COLO829 (cell line): Measurements from ENCODE around the gene ABCD2.
"Not testable (repeated sequence)": the region's sequence is repeated elsewhere in the genome, so short reads cannot be mapped to it uniquely, and the experiment has no call there.

Source experiments
- DNase-seq: peaks from one replicate; pipeline ENCODE4 v3.0.0; 2012; ENCODE audit warnings: low spot score

Gene ABCD2

DNA sequence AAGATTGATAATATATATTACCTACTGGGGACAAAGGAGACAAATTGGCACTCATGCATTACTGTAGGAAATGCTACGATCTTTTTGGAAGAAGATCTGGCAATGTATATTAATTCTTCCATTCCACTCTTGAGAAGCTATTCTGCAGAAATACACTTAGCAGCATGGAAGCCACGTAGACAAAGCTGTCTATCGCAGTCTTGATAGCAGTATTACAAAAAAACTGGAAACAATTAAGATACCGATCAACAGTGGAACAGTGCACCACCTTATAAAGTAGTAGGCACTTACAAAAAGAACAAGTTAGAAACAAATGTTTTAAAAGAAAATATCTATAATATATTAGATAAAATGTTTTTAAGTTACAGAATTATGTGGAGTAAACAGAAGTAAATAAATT lies 87.2 kb downstream of the ABCD2 start:
- no peak for DNase-seq

DNA sequence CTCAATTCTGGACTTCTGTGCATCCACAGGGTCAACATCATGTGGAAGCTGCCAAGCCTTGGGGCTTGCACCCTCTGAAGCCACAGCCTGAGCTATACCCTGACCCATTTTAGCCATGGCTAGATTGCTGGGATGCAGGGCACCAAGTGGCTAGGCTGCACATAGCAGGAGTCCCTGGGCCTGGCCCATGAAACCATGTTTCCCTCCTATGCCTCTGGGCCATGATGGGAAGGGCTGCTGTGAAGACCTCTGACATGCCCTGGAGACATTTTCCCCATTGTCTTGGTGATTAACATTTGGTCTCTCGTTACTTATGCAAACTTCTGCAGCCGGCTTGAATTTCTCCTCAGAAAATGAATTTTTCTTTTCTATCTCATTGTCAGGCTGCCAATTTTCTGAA lies 92.6 kb downstream of the ABCD2 start:
- no peak for DNase-seq

DNA sequence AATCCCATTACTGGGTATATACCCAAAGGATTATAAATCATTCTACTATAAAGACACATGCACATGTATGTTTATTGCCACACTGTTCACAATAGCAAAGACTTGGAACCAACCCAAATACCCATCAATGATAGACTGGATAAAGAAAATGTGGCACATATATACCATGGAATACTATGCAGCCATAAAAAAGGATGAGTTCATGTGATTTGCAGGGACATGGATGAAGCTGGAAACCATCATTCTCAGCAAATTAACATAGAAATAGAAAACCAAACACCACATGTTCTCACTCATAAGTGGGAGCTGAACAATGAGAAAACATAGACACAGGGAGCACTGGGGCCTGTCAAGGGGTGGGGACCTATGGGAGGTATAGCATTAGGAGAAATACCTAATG lies 97.4 kb downstream of the ABCD2 start:
- DNase-seq = not testable (repeated sequence)

DNA sequence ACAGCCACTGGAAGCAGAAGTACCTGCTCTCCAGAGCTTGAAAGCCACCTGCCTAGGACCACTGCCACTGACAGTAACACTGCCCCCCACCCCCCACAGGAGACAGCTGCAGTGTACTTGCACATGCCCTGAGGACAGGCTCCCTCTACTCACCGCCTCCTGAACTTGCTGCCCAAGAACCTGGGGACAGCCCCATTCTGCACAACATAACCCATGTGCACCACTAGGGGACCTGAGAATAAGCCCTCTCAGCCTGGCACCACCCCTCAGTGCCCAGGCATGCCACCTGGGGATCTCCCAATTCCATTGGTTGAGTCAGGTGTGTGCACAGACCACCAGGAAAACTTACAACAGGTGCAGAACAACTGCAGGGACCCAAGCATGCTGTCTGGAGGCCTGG lies 109.6 kb downstream of the ABCD2 start:
- DNase-seq = no peak

DNA sequence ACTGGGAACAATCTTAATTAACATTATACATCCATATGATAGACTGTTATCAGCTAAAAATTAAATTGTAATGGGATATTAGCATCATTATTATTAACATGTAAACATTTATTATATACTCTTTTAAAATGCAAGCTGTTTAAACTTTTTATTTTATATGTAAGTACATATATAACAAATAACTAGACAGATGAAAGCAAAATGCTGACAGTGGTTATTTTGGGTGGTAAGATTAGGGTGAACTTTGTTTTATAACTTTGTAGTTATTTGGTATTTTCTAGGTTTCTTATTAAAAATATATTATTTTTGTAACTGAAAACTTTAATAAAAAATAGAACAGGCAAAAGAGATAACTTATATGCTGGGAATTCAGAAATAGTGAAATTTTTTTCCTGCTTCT lies 114.0 kb downstream of the ABCD2 start:
- no peak for DNase-seq

DNA sequence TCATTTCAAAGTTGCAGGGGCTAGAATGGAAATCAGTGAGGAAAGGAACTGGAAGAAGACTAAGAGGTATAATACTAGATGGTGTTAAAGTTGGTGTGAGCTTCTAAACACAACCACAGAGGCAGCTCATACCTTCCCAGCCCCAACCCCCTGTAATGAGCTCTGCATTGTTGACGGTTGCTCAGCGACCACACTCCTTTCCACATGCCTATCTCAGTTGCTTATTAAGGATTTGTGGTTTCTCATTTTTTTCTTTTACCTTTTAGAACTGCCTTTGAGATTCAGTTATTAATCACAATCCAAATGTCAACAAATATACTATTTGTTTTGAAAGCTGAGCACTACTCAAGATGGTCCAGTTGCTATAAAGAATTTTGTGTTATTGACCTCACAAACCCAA lies 114.6 kb downstream of the ABCD2 start:
- DNase-seq = no peak

DNA sequence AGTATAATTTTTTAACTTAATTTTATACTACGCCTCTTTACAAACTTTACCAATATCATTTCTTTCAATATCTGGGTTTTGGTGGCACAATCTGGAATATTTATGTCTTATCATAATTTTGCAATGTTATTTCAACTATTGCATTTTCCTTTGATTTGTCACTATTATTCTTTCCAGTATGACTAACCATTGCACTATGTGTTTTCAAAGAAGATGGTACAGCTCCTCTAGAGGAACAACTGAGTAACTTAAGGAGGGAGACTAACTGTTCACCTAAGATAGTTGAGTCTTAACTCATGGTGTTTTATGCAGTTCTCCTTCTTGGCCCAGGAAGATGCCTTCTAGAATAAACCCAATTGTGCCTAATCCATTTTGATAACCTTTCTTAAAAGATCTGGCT lies 116.2 kb downstream of the ABCD2 start:
- no peak for DNase-seq

DNA sequence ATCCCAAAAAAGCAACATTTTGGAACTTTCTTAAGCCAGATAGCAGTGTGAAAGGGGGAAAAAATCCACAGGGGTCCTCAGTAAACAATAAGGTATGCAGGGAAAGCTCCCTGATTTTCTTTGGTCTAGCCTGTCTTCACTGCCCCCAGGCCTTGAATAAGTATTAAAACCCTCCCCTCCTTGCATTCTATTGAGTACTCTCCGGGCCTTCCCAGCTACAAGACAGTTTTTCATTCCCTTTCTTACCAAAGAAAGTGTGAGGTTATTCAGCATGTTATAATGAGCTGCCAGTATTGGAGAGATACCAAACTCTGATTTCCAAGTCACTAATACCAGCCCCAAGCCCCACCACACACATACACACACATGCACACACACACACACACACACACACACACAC lies 116.9 kb downstream of the ABCD2 start:
- no peak for DNase-seq
